ENCODE data around the gene FXYD5.
"Not testable (repeated sequence)": the region's sequence is repeated elsewhere in the genome, so short reads cannot be mapped to it uniquely, and the experiment has no call there.

FXYD5 gene

GRCh38 chr19:35122687-35123551, 31.6 kb upstream of the FXYD5 start:
- no peaks in the 10 kb centered on the region for H3K9me3 ChIP-seq (ENCODE audit: control insufficient read depth, low read length)
- peak overlapping the region; percentile 91 for H3K4me3 ChIP-seq (ENCODE audit: low read length)
- peak overlapping the region; percentile 98 for H3K9ac ChIP-seq (ENCODE audit: low read length)
- no peaks in the 10 kb centered on the region for H3K27me3 ChIP-seq (replicated peaks; ENCODE audit: control insufficient read depth, insufficient read depth, low read length)
- H3K36me3 ChIP-seq (ENCODE audit: control insufficient read depth, insufficient read depth, low read length, severe bottlenecking), result no peaks in the 10 kb centered on the region
- no peak for DNase-seq (ENCODE audit: low read depth)
- H3K4me1 ChIP-seq (ENCODE audit: control insufficient read depth, insufficient read depth, low read length), result peaks cover 81% of the 10 kb centered on the region

- peaks cover 77% of the 10 kb centered on the region for H3K4me1 ChIP-seq (ENCODE audit: control insufficient read depth, insufficient read depth, low read length)
- peak; percentile 17 for DNase-seq (ENCODE audit: low read depth)
- no peaks in the 10 kb centered on the region for H3K27me3 ChIP-seq (replicated peaks; ENCODE audit: control insufficient read depth, insufficient read depth, low read length)
- peak overlapping the region; percentile 98 for H3K9ac ChIP-seq (ENCODE audit: low read length)
- H3K4me3 ChIP-seq (ENCODE audit: low read length), result peak overlapping the region; percentile 91
- H3K36me3 ChIP-seq (ENCODE audit: control insufficient read depth, insufficient read depth, low read length, severe bottlenecking), result no peaks in the 10 kb centered on the region
- no peaks in the 10 kb centered on the region for H3K9me3 ChIP-seq (ENCODE audit: control insufficient read depth, low read length)
Observed at GRCh38 chr19:35123573-35123972, 31.0 kb upstream of the FXYD5 start.

- peaks cover 71% of the 10 kb centered on the region for H3K4me1 ChIP-seq (ENCODE audit: control insufficient read depth, insufficient read depth, low read length)
- H3K36me3 ChIP-seq (ENCODE audit: control insufficient read depth, insufficient read depth, low read length, severe bottlenecking), result no peaks in the 10 kb centered on the region
- peak; percentile 97 for DNase-seq (ENCODE audit: low read depth)
- peak overlapping the region; percentile 98 for H3K9ac ChIP-seq (ENCODE audit: low read length)
- H3K9me3 ChIP-seq (ENCODE audit: control insufficient read depth, low read length), result no peaks in the 10 kb centered on the region
- peak overlapping the region; percentile 91 for H3K4me3 ChIP-seq (ENCODE audit: low read length)
- H3K27me3 ChIP-seq (replicated peaks; ENCODE audit: control insufficient read depth, insufficient read depth, low read length), result no peaks in the 10 kb centered on the region
Observed at GRCh38 chr19:35124098-35125060, 30.2 kb upstream of the FXYD5 start.

GRCh38 chr19:35125270-35125717, 29.2 kb upstream of the FXYD5 start:
- Histone ChIP-seq H3K4me1 (ENCODE audit: control insufficient read depth, insufficient read depth, low read length) (peaks cover 62% of the 10 kb centered on the region), H3K9ac (ENCODE audit: low read length) (peak overlapping the region; percentile 98), H3K4me3 (ENCODE audit: low read length) (no peak overlapping the region), H3K36me3 (ENCODE audit: control insufficient read depth, insufficient read depth, low read length, severe bottlenecking) (no peaks in the 10 kb centered on the region), H3K27me3 (replicated peaks; ENCODE audit: control insufficient read depth, insufficient read depth, low read length) (no peaks in the 10 kb centered on the region), H3K9me3 (ENCODE audit: control insufficient read depth, low read length) (no peaks in the 10 kb centered on the region)
- no peak for DNase-seq (ENCODE audit: low read depth)

GRCh38 chr19:35125749-35126623, 28.5 kb upstream of the FXYD5 start:
- Histone ChIP-seq H3K27me3 (replicated peaks; ENCODE audit: control insufficient read depth, insufficient read depth, low read length) (no peaks in the 10 kb centered on the region), H3K9me3 (ENCODE audit: control insufficient read depth, low read length) (no peaks in the 10 kb centered on the region), H3K9ac (ENCODE audit: low read length) (peak overlapping the region; percentile 70), H3K36me3 (ENCODE audit: control insufficient read depth, insufficient read depth, low read length, severe bottlenecking) (no peaks in the 10 kb centered on the region), H3K4me1 (ENCODE audit: control insufficient read depth, insufficient read depth, low read length) (peaks cover 59% of the 10 kb centered on the region), H3K4me3 (ENCODE audit: low read length) (no peak overlapping the region)
- no peak for DNase-seq (ENCODE audit: low read depth)

- no peak for DNase-seq (ENCODE audit: low read depth)
Observed at GRCh38 chr19:35126624-35126959, 27.9 kb upstream of the FXYD5 start.

GRCh38 chr19:35127871-35128270, 26.7 kb upstream of the FXYD5 start:
- H3K27me3 ChIP-seq (replicated peaks; ENCODE audit: control insufficient read depth, insufficient read depth, low read length), result no peaks in the 10 kb centered on the region
- H3K9ac ChIP-seq (ENCODE audit: low read length), result no peak overlapping the region

More at GRCh38 chr19:35126624-35126959, 27.9 kb upstream of the FXYD5 start:
- Histone ChIP-seq H3K36me3 (ENCODE audit: control insufficient read depth, insufficient read depth, low read length, severe bottlenecking) (no peaks in the 10 kb centered on the region), H3K4me3 (ENCODE audit: low read length) (no peak overlapping the region), H3K4me1 (ENCODE audit: control insufficient read depth, insufficient read depth, low read length) (peaks cover 53% of the 10 kb centered on the region), H3K27me3 (replicated peaks; ENCODE audit: control insufficient read depth, insufficient read depth, low read length) (no peaks in the 10 kb centered on the region), H3K9ac (ENCODE audit: low read length) (peak overlapping the region; percentile 70), H3K9me3 (ENCODE audit: control insufficient read depth, low read length) (no peaks in the 10 kb centered on the region)

GRCh38 chr19:35128398-35129057, 26.0 kb upstream of the FXYD5 start:
- no peaks in the 10 kb centered on the region for H3K27me3 ChIP-seq (replicated peaks; ENCODE audit: control insufficient read depth, insufficient read depth, low read length)
- no peaks in the 10 kb centered on the region for H3K36me3 ChIP-seq (ENCODE audit: control insufficient read depth, insufficient read depth, low read length, severe bottlenecking)
- H3K9ac ChIP-seq (ENCODE audit: low read length), result no peak overlapping the region
- H3K9me3 ChIP-seq (ENCODE audit: control insufficient read depth, low read length), result no peaks in the 10 kb centered on the region
- H3K4me1 ChIP-seq (ENCODE audit: control insufficient read depth, insufficient read depth, low read length), result peaks cover 36% of the 10 kb centered on the region
- no peak overlapping the region for H3K4me3 ChIP-seq (ENCODE audit: low read length)
- DNase-seq (ENCODE audit: low read depth), result no peak

More at GRCh38 chr19:35127871-35128270, 26.7 kb upstream of the FXYD5 start:
- Histone ChIP-seq H3K36me3 (ENCODE audit: control insufficient read depth, insufficient read depth, low read length, severe bottlenecking) (no peaks in the 10 kb centered on the region), H3K9me3 (ENCODE audit: control insufficient read depth, low read length) (no peaks in the 10 kb centered on the region), H3K4me3 (ENCODE audit: low read length) (no peak overlapping the region), H3K4me1 (ENCODE audit: control insufficient read depth, insufficient read depth, low read length) (peaks cover 43% of the 10 kb centered on the region)
- no peak for DNase-seq (ENCODE audit: low read depth)

GRCh38 chr19:35129724-35130274, 24.7 kb upstream of the FXYD5 start:
- H3K36me3 ChIP-seq (ENCODE audit: control insufficient read depth, insufficient read depth, low read length, severe bottlenecking); H3K27me3 ChIP-seq (replicated peaks; ENCODE audit: control insufficient read depth, insufficient read depth, low read length); DNase-seq (ENCODE audit: low read depth); H3K9ac ChIP-seq (ENCODE audit: low read length); H3K9me3 ChIP-seq (ENCODE audit: control insufficient read depth, low read length); H3K4me3 ChIP-seq (ENCODE audit: low read length): not testable (repeated sequence)
- peaks cover 26% of the 10 kb centered on the region for H3K4me1 ChIP-seq (ENCODE audit: control insufficient read depth, insufficient read depth, low read length)
